Activated T-helper 2 cell treated with anti-CD3 and anti-CD28 coated beads, Interferon-gamma antibody, Interleukin-2, Interleukin-4, amounts not matched to agents 10 μg/mL and 5 μg/mL and 100 μg/mL, durations not matched to agents 14 hours and 24 hours and 36 hours (primary cell): ENCODE data around the gene TREML2. TPM values are rescaled to one million over a fixed set of nuclear protein-coding genes. Genes with fewer than 3 reads are reported as not detected.
"Not testable (repeated sequence)": the region's sequence is repeated elsewhere in the genome, so short reads cannot be mapped to it uniquely, and the experiment has no call there.

ENCODE experiments used
- DNase-seq: peaks from one replicate; pipeline ENCODE4 v3.0.0; 2021; ENCODE audit warnings: low spot score
- H3K27ac Mint-ChIP-seq: one replicate; pipeline ENCODE4 v1.8.0; 2021; ENCODE audit warnings: mixed read lengths
- H3K27me3 Mint-ChIP-seq: one replicate; pipeline ENCODE4 v1.8.0; 2021; ENCODE audit warnings: low read depth, mixed read lengths
- H3K36me3 Mint-ChIP-seq: one replicate; pipeline ENCODE4 v1.8.0; 2021; ENCODE audit warnings: low read depth, mixed read lengths
- H3K4me1 Mint-ChIP-seq: one replicate; pipeline ENCODE4 v1.8.0; 2021; ENCODE audit warnings: low read depth, mixed read lengths
- H3K4me3 Mint-ChIP-seq: one replicate; pipeline ENCODE4 v1.8.0; 2021; ENCODE audit warnings: low read depth, mild to moderate bottlenecking, moderate library complexity, mixed read lengths
- H3K9me3 Mint-ChIP-seq: one replicate; pipeline ENCODE4 v1.8.0; 2021; ENCODE audit warnings: mixed read lengths
- intact Hi-C: fragments of 100-400 bp; cut with micrococcal nuclease; formaldehyde crosslinking; loops from one replicate; pipeline ENCODE4 v1.15.1; 2023
- total RNA-seq: library from RNA; stranded (reverse); gene quantifications from 2 replicates; pipeline ENCODE4 v1.2.3, GENCODE V29; 2022

TREML2 gene
- total RNA-seq, 1 donor from 2014 or later = 3.9 TPM

GRCh38 chr6:41199552-41200246 lies 1.2 kb downstream of the TREML2 start:
- H3K4me3 Mint-ChIP-seq = peak overlapping the region; percentile 76
- peak overlapping the region; percentile 95 for H3K27ac Mint-ChIP-seq
- peaks cover 36% of the 10 kb centered on the region for H3K36me3 Mint-ChIP-seq
- intact Hi-C loops = no loop called here
- peaks cover 53% of the 10 kb centered on the region for H3K4me1 Mint-ChIP-seq
- H3K27me3 Mint-ChIP-seq = no peaks in the 10 kb centered on the region
- DNase-seq = peak; percentile 23
- no peaks in the 10 kb centered on the region for H3K9me3 Mint-ChIP-seq

GRCh38 chr6:41197234-41197633 lies 3.7 kb downstream of the TREML2 start:
- Mint-ChIP-seq H3K4me3 (no peak overlapping the region), H3K36me3 (peaks cover 54% of the 10 kb centered on the region), H3K4me1 (peaks cover 52% of the 10 kb centered on the region), H3K27ac (no peak overlapping the region), H3K27me3 (no peaks in the 10 kb centered on the region), H3K9me3 (no peaks in the 10 kb centered on the region)
- intact Hi-C loops = no loop called here
- DNase-seq = no peak

- H3K27me3 Mint-ChIP-seq = no peaks in the 10 kb centered on the region
- peaks cover 27% of the 10 kb centered on the region for H3K4me1 Mint-ChIP-seq
- peaks cover 9% of the 10 kb centered on the region for H3K9me3 Mint-ChIP-seq
- no peak overlapping the region for H3K4me3 Mint-ChIP-seq
- intact Hi-C loops = loop anchor here (5.0 kb wide), 1 partner anchor 123 kb away; no protein-coding TSS in a partner anchor
- DNase-seq = no peak
- H3K36me3 Mint-ChIP-seq = peaks cover 74% of the 10 kb centered on the region
- H3K27ac Mint-ChIP-seq = no peak overlapping the region
Measured at GRCh38 chr6:41194386-41194785, 6.6 kb downstream of the TREML2 start.

- Mint-ChIP-seq H3K36me3 (peaks cover 74% of the 10 kb centered on the region), H3K27ac (no peak overlapping the region), H3K4me3 (no peak overlapping the region), H3K9me3 (peaks cover 11% of the 10 kb centered on the region), H3K4me1 (peaks cover 24% of the 10 kb centered on the region), H3K27me3 (no peaks in the 10 kb centered on the region)
- no peak for DNase-seq
- intact Hi-C loops = loop anchor here (5.0 kb wide), 1 partner anchor 123 kb away; no protein-coding TSS in a partner anchor
Measured at GRCh38 chr6:41193884-41194283, 7.1 kb downstream of the TREML2 start.

GRCh38 chr6:41193171-41193734 lies 7.7 kb downstream of the TREML2 start:
- peaks cover 72% of the 10 kb centered on the region for H3K36me3 Mint-ChIP-seq
- no peaks in the 10 kb centered on the region for H3K27me3 Mint-ChIP-seq

GRCh38 chr6:41191569-41191968 lies 9.4 kb downstream of the TREML2 start:
- peaks cover 57% of the 10 kb centered on the region for H3K36me3 Mint-ChIP-seq
- H3K27ac Mint-ChIP-seq = no peak overlapping the region
- H3K9me3 Mint-ChIP-seq = peaks cover 11% of the 10 kb centered on the region
- intact Hi-C loops = loop anchor here (5.0 kb wide), 1 partner anchor 126 kb away; no protein-coding TSS in a partner anchor
- no peaks in the 10 kb centered on the region for H3K27me3 Mint-ChIP-seq
- peaks cover 23% of the 10 kb centered on the region for H3K4me1 Mint-ChIP-seq
- H3K4me3 Mint-ChIP-seq = no peak overlapping the region
- no peak for DNase-seq

More at GRCh38 chr6:41193171-41193734, 7.7 kb downstream of the TREML2 start:
- H3K4me3 Mint-ChIP-seq = no peak overlapping the region
- peaks cover 27% of the 10 kb centered on the region for H3K4me1 Mint-ChIP-seq
- H3K27ac Mint-ChIP-seq = no peak overlapping the region
- peaks cover 11% of the 10 kb centered on the region for H3K9me3 Mint-ChIP-seq
- intact Hi-C loops = loop anchor here (5.0 kb wide), 1 partner anchor 124 kb away; no protein-coding TSS in a partner anchor
- DNase-seq = no peak

- peaks cover 11% of the 10 kb centered on the region for H3K9me3 Mint-ChIP-seq
- peaks cover 52% of the 10 kb centered on the region for H3K36me3 Mint-ChIP-seq
- H3K27ac Mint-ChIP-seq = no peak overlapping the region
- H3K4me3 Mint-ChIP-seq = no peak overlapping the region
- H3K27me3 Mint-ChIP-seq = no peaks in the 10 kb centered on the region
- intact Hi-C loops = loop anchor here (5.0 kb wide), 1 partner anchor 127 kb away; no protein-coding TSS in a partner anchor
- peaks cover 24% of the 10 kb centered on the region for H3K4me1 Mint-ChIP-seq
- DNase-seq = no peak
Measured at GRCh38 chr6:41190791-41191190, 10.2 kb downstream of the TREML2 start.

- Mint-ChIP-seq H3K9me3 (peaks cover 11% of the 10 kb centered on the region), H3K4me1 (peaks cover 20% of the 10 kb centered on the region), H3K36me3 (peaks cover 45% of the 10 kb centered on the region), H3K4me3 (no peak overlapping the region), H3K27ac (no peak overlapping the region), H3K27me3 (no peaks in the 10 kb centered on the region)
- intact Hi-C loops = loop anchor here (5.0 kb wide), 1 partner anchor 127 kb away; no protein-coding TSS in a partner anchor
- no peak for DNase-seq
Measured at GRCh38 chr6:41189967-41190366, 11.0 kb downstream of the TREML2 start.

GRCh38 chr6:41189046-41189445 lies 11.9 kb downstream of the TREML2 start:
- H3K4me3 Mint-ChIP-seq, H3K27ac Mint-ChIP-seq, H3K27me3 Mint-ChIP-seq, intact Hi-C loops, DNase-seq: not testable (repeated sequence)
- peaks cover 12% of the 10 kb centered on the region for H3K4me1 Mint-ChIP-seq
- peaks cover 37% of the 10 kb centered on the region for H3K36me3 Mint-ChIP-seq
- H3K9me3 Mint-ChIP-seq = peaks cover 11% of the 10 kb centered on the region

GRCh38 chr6:41187924-41188886 lies 12.7 kb downstream of the TREML2 start:
- Mint-ChIP-seq H3K4me1 (peaks cover 12% of the 10 kb centered on the region), H3K27me3 (peaks cover 2% of the 10 kb centered on the region), H3K9me3 (peaks cover 11% of the 10 kb centered on the region), H3K27ac (no peak overlapping the region), H3K4me3 (no peak overlapping the region), H3K36me3 (peaks cover 31% of the 10 kb centered on the region)
- intact Hi-C loops = no loop called here
- DNase-seq = no peak

GRCh38 chr6:41186031-41186562 lies 14.9 kb downstream of the TREML2 start:
- Mint-ChIP-seq H3K9me3 (peaks cover 11% of the 10 kb centered on the region), H3K27ac (no peak overlapping the region), H3K36me3 (peaks cover 18% of the 10 kb centered on the region), H3K4me3 (no peak overlapping the region), H3K27me3 (peaks cover 2% of the 10 kb centered on the region), H3K4me1 (peaks cover 21% of the 10 kb centered on the region)
- no peak for DNase-seq
- intact Hi-C loops = no loop called here

- Mint-ChIP-seq H3K27ac (no peak overlapping the region), H3K4me1 (peaks cover 21% of the 10 kb centered on the region), H3K27me3 (peaks cover 2% of the 10 kb centered on the region), H3K9me3 (peaks cover 6% of the 10 kb centered on the region), H3K4me3 (no peak overlapping the region), H3K36me3 (peaks cover 5% of the 10 kb centered on the region)
- no peak for DNase-seq
- intact Hi-C loops = loop anchor here (5.0 kb wide), 1 partner anchor 112 kb away; the partner anchor contains the start of genes NFYA and OARD1
Measured at GRCh38 chr6:41184761-41185160, 16.2 kb downstream of the TREML2 start.
